GM19023 (cell line): Measurements from ENCODE around the gene RTP4.
A peak's percentile ranks its signal among the peaks of the same experiment; 100 is the strongest.
"Not testable (repeated sequence)": the region's sequence is repeated elsewhere in the genome, so short reads cannot be mapped to it uniquely, and the experiment has no call there.

ENCODE experiments used
- ATAC-seq: cut with Tn5 transposase; IDR thresholded peaks from one replicate; pipeline ENCODE4 v1.9.1; 2021; ENCODE audit warnings: mild to moderate bottlenecking, moderate library complexity; ENCODE audit not compliant: unreplicated experiment

RTP4 gene

GRCh38 chr3:187367561-187368103, 553 bp upstream of the RTP4 start:
- ATAC-seq: peak; percentile 22

- peak; percentile 20 for ATAC-seq
Observed at GRCh38 chr3:187369089-187369447, 883 bp downstream of the RTP4 start.

- no peak for ATAC-seq
Observed at GRCh38 chr3:187370051-187370450, 1.9 kb downstream of the RTP4 start.

- no peak for ATAC-seq
Observed at GRCh38 chr3:187375581-187375980, 7.4 kb downstream of the RTP4 start.

GRCh38 chr3:187377842-187378241, 9.7 kb downstream of the RTP4 start:
- ATAC-seq: no peak

GRCh38 chr3:187382609-187383151, 14.5 kb downstream of the RTP4 start:
- no peak for ATAC-seq

DNA sequence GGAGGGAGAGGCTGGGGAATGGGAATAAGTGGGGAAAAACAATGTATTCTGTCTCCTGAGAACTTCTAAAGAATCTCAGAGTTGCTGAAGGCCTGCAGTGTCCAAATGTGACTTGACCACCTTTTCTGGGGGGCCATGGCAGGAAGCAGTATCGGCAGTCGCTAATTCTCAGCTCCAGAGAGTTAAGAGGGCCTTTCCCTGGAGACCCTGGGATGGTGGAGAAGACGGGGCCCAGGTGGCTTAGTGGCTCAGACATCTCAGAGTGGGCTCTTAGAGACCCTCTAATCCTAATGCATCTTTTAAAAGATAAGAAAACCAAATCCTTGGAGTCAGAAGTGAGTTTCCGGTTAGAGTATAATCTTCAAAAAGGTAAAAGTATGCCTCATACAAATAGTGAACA, 15.1 kb downstream of the RTP4 start:
- no peak for ATAC-seq

- no peak for ATAC-seq
Observed at GRCh38 chr3:187385296-187385695, 17.1 kb downstream of the RTP4 start.

- no peak for ATAC-seq
Observed at GRCh38 chr3:187396661-187397060, 28.5 kb downstream of the RTP4 start.

GRCh38 chr3:187398955-187399354, 30.8 kb downstream of the RTP4 start:
- no peak for ATAC-seq

- no peak for ATAC-seq
Observed at GRCh38 chr3:187400756-187401155, 32.6 kb downstream of the RTP4 start.

GRCh38 chr3:187401856-187402255, 33.7 kb downstream of the RTP4 start:
- ATAC-seq: no peak

DNA sequence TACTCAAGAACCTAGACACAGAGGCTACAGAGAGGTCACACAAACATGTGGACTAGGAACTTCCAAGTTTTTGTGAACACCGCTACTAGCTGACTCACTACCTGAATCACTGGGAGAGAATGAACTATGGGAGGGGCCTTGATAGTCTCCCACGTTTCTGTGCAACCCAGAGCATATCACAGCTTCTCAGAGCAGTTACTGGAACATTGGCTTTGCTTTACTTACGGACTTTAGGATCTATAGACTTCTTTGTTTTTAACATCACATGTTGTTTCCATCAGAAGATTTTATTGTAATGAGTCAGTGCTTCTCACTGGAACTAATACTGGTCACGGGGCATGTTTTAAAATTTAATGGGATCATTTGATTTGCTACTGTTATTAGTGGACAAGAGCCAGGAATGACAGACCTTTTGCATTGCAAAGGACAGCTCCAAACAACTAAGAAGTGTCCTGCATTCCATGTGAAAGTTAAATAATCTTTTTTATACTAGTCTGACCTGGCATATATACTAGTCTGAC, 35.6 kb downstream of the RTP4 start:
- ATAC-seq: no peak

GRCh38 chr3:187406927-187407326, 38.7 kb downstream of the RTP4 start:
- no peak for ATAC-seq

GRCh38 chr3:187411991-187412781, 44.0 kb downstream of the RTP4 start:
- not testable (repeated sequence) for ATAC-seq
